ENCODE results near the gene FANCI. TPM values are rescaled to one million over a fixed set of nuclear protein-coding genes. Genes with fewer than 3 reads are reported as not detected.

Gene FANCI
- total RNA-seq, 4 donors from 2014 or later = 5.0 to 32.3 (median 15.0) TPM

GRCh38 chr15:89309993-89310392 is 66.2 kb downstream of the FANCI start:
- no peak overlapping the region for H3K4me3 ChIP-seq
- intact Hi-C loops (cut with DNase I) = no loop called here
- no peaks in the 10 kb centered on the region for H3K9me3 ChIP-seq
- no peak for DNase-seq
- no peak overlapping the region for H3K27ac ChIP-seq
- 65 to 81% methylated on average over 2 of the region's 2 CpGs for WGBS, 2 donors
- no peak for TF ChIP-seq POLR2A (IDR thresholded peaks at IDR 0.05)
- peaks cover 1 to 26% (median 2%) of the 10 kb centered on the region in 3 donors for H3K36me3 ChIP-seq
- peaks cover 0 to 14% (median 5%) of the 10 kb centered on the region in 3 donors for H3K4me1 ChIP-seq
- H3K27me3 ChIP-seq = no peaks in the 10 kb centered on the region

- no peaks in the 10 kb centered on the region for H3K9me3 ChIP-seq
- TF ChIP-seq POLR2A (IDR thresholded peaks at IDR 0.05) (no peak), CTCF (IDR thresholded peaks at IDR 0.05) (no peak)
- DNase-seq = no peak
- no peak overlapping the region for H3K4me3 ChIP-seq
- H3K36me3 ChIP-seq = peaks cover 46 to 69% (median 48%) of the 10 kb centered on the region in 3 donors
- intact Hi-C loops (cut with DNase I) = no loop called here
- 67 to 73% methylated on average over 2 of the region's 2 CpGs for WGBS, 2 donors
- H3K27me3 ChIP-seq = no peaks in the 10 kb centered on the region
- H3K27ac ChIP-seq = no peak overlapping the region
- peaks cover 0 to 7% (median 0%) of the 10 kb centered on the region in 3 donors for H3K4me1 ChIP-seq
Observed at GRCh38 chr15:89315375-89315929, 71.7 kb downstream of the FANCI start.

- 80 to 87% methylated on average over 5 of the region's 5 CpGs for WGBS, 2 donors
- intact Hi-C loops (cut with DNase I) = no loop called here
- no peak for DNase-seq
Observed at GRCh38 chr15:89316504-89316903, 72.7 kb downstream of the FANCI start.

GRCh38 chr15:89317186-89317720 is 73.5 kb downstream of the FANCI start:
- Histone ChIP-seq H3K9me3 (no peaks in the 10 kb centered on the region), H3K4me1 (peaks cover 0 to 7% (median 0%) of the 10 kb centered on the region in 3 donors), H3K36me3 (peaks cover 56 to 88% (median 66%) of the 10 kb centered on the region in 3 donors), H3K4me3 (no peak overlapping the region), H3K27ac (no peak overlapping the region), H3K27me3 (no peaks in the 10 kb centered on the region)
- DNase-seq = no peak
- intact Hi-C loops (cut with DNase I) = no loop called here
- TF ChIP-seq CTCF (IDR thresholded peaks at IDR 0.05) (no peak), POLR2A (IDR thresholded peaks at IDR 0.05) (no peak)
- 43 to 56% methylated on average over 4 of the region's 4 CpGs for WGBS, 2 donors

More at GRCh38 chr15:89316504-89316903, 72.7 kb downstream of the FANCI start:
- Histone ChIP-seq H3K27me3 (no peaks in the 10 kb centered on the region), H3K4me3 (no peak overlapping the region), H3K9me3 (no peaks in the 10 kb centered on the region), H3K36me3 (peaks cover 49 to 80% (median 58%) of the 10 kb centered on the region in 3 donors), H3K4me1 (peaks cover 0 to 7% (median 0%) of the 10 kb centered on the region in 3 donors), H3K27ac (no peak overlapping the region)
- TF ChIP-seq POLR2A (IDR thresholded peaks at IDR 0.05) (no peak), CTCF (IDR thresholded peaks at IDR 0.05) (no peak)

- WGBS, 2 donors = 91% methylated on average over 8 to 9 of the region's 9 CpGs
Observed at GRCh38 chr15:89319678-89320077, 75.9 kb downstream of the FANCI start.

More at GRCh38 chr15:89319678-89320077, 75.9 kb downstream of the FANCI start:
- H3K27ac ChIP-seq = no peak overlapping the region
- intact Hi-C loops (cut with DNase I) = no loop called here
- H3K36me3 ChIP-seq = peaks cover 79 to 100% (median 90%) of the 10 kb centered on the region in 3 donors
- no peaks in the 10 kb centered on the region for H3K9me3 ChIP-seq
- H3K4me3 ChIP-seq = no peak overlapping the region
- no peak for DNase-seq
- no peak for TF ChIP-seq POLR2A (IDR thresholded peaks at IDR 0.05)
- TF ChIP-seq CTCF (IDR thresholded peaks at IDR 0.05) = no peak
- peaks cover 0 to 1% (median 0%) of the 10 kb centered on the region in 3 donors for H3K4me1 ChIP-seq
- no peaks in the 10 kb centered on the region for H3K27me3 ChIP-seq
